ENCODE measurements around the gene ERCC6.
A peak's percentile ranks its signal among the peaks of the same experiment; 100 is the strongest.

Gene ERCC6

DNA sequence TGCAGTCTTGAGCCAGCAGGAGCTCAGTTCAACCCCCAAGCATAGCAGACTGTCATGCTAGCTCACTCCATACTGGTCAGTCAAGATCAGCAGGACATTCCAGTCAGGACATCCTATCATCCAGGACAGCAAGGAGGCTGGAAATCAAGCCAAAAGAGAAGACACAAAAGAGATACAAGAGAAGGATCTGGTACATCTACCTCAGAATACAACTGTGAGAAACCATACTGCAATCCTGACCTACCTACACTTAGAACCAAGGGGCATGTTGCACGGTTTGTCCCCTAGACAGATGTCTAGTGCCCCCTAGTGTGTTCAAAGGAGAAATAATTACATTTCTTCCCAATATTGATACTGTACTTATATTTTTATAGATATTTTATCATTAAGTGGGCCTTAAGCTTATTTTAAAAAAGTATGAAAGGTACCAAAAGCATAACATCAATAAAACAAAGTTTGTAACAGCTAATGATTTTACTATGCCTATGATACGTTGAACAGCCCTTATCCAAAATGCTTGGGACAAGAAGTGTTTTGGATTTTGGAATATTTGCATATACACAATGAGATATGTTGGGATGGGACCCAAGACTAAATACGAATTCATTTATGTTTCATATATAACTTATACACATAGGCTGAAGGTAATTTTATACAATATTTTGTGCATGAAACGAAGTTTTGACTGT lies 26.7 kb downstream of the ERCC6 start:
- DNase-seq (ENCODE audit: low read depth in 2 of 3, low spot score in 2 of 3): no peak

DNA sequence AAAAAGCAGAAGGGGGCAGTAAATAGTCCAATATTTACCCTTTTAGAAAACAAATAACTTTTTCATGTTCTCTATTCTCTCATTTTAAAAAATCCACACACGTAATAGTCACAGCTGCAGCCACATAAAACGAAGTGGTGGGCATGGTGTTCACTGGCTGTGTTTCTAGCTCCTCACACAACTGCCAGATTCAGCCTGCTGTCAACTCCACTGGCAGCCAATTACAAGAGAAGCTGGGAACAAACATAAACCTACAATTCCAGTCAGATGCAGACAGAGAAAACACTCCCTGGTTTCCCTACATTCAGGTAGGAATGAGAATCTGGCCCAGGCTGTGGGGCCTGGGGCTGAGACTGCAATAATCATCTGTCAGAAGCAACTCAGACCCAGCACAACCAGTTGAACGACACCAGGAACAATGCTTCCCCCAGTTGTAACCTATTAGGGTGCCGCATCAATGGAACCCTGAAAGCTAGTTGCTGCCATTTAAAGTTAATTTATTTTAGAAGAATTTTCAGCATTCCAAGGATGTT lies 29.1 kb downstream of the ERCC6 start:
- DNase-seq (ENCODE audit: low read depth in 2 of 3, low spot score in 2 of 3): no peak

DNA sequence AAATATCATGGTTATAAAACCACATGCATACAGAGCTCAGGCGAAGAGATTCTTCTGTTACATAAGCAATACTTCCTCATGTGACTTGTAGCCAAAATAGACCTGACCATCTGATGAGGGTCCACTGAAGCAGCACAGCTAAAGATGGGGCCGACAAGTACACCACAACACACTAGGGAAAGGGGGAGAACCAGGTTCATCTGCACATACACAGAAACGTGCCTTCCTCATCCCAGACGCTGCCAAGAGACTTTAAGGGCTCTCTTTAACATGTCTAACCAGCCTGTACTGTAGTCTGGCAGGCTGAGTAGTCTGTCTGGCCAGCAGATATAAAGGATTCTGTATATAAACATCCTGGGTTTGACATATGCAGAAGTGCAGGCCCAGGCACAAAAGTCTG lies 30.3 kb downstream of the ERCC6 start:
- no peak for DNase-seq (ENCODE audit: low read depth in 2 of 3, low spot score in 2 of 3)

DNA sequence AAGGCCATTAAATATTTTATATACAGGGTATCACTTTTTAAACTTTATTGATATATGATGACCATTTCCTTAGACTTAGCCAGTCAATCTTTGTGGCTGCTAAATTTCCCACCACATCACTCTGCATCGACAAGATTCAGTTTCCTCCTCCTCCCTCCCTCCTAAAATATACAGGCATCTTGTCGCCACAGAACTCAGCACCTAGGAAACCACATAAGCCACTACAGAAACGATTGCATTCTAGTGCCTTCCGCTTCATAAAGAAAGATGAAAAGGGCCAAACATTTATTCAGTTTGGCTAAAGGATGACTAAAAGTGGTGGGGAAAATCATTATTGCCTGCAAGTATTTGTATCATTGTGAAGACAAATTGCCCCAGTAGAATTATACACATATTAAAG lies 30.7 kb downstream of the ERCC6 start:
- DNase-seq (ENCODE audit: low read depth in 2 of 3, low spot score in 2 of 3): peak in 1 of 3 experiments; percentile 4

DNA sequence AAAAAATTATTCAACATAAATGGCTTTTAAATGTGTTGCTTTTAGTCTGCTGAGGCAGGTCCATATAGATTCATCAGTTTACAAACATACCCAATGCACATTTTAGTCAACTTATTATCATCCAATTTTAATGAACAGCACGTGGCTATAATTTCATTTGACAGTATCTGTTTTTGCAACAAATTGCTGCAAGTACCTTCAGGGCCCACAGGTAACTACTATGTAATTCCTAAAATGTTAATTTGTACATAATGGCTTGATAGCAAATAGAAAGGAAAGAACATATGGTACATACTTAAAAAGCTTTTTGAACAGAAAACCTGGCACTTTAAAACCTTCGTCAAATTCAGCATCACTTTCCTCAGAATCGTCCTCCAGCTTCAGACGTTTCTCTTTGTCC lies 33.3 kb downstream of the ERCC6 start:
- no peak for DNase-seq (ENCODE audit: low read depth in 2 of 3, low spot score in 2 of 3)

DNA sequence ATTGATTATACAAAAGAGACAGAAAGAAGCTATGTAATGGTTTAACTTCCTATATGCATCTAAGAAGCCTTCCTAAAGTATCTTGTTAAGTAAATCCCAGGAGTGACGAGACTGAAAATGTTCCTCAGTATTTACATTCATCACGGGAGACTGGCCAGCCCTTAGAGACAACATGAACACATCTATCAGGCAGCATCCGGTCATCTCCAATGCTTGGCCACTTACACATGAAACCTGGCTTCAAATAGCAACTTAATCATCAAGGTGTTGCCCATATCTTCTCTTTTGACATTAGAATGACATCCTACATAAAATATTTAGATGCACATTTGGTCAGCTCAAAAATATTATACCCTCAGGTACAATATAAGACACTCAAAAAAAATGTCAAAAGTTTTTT lies 33.8 kb downstream of the ERCC6 start:
- DNase-seq (ENCODE audit: low read depth in 2 of 3, low spot score in 2 of 3): no peak

DNA sequence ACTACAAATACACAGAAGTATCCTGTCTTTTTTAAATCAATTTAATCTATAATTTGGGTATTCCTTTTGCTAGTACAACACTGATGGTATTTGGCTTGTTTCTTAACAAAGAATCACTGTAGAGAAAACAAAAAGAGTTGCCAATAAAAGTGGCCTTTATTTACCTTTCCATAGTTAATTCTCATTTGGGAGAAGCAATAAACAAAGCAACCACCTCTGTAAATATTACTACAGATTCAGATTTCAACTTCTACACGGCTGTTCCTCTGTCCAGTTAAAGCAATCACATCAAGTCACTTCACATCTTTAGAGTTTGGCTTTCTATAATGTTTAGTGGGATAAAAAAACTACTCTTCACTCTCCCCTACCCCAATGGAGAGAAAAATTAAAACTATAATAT lies 34.4 kb downstream of the ERCC6 start:
- DNase-seq (ENCODE audit: low read depth in 2 of 3, low spot score in 2 of 3): no peak

DNA sequence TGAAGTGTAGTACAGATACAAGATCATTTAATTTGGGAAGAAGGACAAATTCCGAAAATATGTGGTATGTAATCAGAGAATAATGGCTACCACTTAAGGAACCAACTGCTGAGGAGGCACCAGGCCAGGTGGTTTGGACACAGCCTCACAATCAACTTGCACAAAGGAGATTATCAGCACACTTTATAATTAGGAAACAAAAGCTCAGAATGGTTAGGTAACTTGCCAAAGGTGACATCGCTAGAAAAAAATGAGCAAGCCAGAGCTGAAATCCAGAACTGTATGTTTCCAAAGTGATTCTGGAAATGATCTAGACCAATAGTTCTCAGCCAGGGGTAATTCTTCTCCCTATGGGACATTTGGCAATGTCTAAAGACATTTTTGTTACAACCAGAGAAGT lies 36.6 kb downstream of the ERCC6 start:
- no peak for DNase-seq (ENCODE audit: low read depth in 2 of 3, low spot score in 2 of 3)

DNA sequence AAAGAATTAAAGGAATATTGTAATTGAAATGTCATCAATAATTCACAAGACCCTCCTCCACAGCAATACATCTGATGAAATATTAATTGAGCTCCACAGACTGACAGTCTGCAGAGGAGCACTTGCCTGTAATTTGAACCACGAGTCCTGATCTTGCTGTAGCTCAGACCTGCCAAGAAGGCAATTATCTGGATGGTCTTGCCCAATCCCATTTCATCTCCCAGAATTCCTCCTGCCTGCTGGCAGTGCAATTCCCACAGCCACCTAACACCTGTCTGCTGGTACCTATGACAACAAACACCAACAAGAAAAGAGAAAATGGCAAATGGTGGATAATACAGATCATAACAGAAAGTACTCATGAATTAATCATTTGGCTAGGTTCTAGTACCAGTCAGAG lies 38.5 kb downstream of the ERCC6 start:
- no peak for DNase-seq (ENCODE audit: low read depth in 2 of 3, low spot score in 2 of 3)

DNA sequence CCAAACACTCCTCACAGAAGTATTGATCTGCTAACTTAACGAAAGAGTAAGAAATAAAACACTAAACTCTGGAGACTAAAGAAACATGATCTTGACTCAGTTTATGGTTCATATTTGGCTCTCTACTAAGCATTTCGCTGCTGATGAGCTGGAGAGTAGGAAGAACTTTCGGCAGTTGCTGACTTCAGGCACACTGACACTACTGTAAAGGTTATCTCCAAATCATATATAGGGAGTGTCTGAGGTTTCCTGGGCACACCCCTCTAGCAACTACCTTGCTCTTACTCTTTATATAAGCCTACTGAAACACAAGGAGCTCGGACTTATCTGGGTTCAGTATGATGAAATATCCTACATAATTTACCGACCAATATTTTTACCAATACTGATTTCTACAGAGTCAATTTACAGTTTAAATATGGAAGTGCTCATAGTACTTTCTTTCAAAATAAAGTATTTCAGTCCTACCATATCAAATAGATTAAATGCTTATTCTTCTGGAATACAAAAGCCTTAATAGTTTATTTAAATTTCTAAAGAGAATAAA lies 39.5 kb downstream of the ERCC6 start:
- DNase-seq (ENCODE audit: low read depth in 2 of 3, low spot score in 2 of 3): no peak

DNA sequence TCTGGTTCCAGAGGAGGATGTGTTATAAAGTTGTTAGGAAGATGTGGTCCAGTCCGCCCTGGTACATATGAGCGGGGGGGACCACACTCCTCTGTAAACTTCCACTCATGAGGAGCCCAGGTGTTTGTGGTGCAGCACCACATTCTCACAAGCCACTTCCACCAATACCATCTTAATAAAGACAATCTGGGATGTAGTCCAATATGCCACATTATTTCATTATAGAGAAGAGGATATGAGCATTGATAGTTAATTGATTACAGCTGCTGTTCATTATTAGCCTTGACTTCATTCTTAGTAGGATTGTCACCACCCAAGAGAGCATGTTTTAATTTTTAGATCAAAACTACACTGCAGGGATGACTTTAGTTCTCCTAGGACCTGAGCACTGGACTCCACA lies 40.5 kb downstream of the ERCC6 start:
- no peak for DNase-seq (ENCODE audit: low read depth in 2 of 3, low spot score in 2 of 3)

DNA sequence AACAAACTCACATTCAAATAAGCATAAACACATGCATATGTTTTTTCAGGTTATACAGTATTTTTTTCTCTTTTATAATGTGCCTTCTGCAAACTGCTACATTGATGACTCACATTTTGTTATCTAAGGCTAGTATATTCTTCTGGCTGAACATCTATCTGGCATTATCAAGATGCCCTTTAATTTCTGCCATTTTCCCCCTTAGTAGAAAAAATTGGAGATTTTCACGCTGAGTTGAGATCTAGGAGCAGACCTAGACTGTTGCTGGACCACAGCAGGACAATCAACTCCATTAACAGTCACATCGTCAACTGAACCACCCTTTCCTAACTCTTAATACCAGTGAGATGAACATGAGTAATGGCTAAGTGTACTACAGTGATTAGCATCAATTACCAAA lies 41.6 kb downstream of the ERCC6 start:
- DNase-seq (ENCODE audit: low read depth in 2 of 3, low spot score in 2 of 3): no peak

DNA sequence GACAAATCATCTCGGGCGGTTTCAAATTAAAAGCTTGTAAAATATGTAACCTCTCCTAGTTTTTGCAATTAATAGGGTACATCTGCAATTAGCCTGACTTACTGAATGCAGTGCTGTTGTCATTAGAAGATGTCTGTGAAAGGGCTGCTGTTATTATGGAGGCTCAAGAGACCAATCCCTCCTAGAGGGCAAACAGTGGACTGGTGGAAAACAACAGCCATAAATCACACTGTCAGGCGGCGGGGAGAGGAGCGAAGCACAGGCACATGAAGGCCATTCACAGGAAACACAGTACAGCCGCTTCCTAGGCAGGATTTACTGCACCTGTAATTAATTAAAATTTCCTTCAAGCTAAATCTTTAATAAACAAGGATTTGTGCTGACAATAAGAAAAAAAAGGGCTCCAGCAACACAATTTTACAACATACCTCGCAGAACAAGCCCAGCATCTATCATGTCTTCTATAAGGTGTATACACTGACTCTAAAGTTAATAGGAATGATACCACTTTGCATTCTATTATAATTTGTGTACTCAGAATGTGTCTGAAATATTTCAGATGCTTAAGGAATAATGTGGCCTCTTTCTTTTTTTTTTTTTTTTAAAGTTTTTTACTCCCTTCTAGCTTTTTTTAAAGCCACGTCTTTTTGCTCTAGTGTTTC lies 50.7 kb downstream of the ERCC6 start:
- DNase-seq (ENCODE audit: low read depth in 2 of 3, low spot score in 2 of 3): no peak

DNA sequence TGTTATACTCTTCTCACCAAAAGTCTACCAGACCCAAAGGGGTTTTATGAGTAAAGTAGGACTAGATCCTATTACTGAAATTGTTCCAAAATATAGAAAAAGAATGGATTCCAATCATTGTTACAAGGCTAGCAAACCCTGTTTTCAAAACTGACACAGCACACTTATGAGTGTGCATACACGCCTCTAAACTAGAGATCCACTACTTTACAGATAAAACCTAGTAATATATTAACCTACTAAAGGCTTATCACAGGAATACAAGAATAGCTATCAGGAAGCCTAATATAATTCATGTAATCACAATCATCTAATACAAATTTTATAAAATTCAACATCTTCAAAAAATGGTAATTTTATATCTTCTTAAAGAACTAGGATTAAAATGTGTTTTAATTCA lies 52.2 kb downstream of the ERCC6 start:
- DNase-seq (ENCODE audit: low read depth in 2 of 3, low spot score in 2 of 3): no peak

DNA sequence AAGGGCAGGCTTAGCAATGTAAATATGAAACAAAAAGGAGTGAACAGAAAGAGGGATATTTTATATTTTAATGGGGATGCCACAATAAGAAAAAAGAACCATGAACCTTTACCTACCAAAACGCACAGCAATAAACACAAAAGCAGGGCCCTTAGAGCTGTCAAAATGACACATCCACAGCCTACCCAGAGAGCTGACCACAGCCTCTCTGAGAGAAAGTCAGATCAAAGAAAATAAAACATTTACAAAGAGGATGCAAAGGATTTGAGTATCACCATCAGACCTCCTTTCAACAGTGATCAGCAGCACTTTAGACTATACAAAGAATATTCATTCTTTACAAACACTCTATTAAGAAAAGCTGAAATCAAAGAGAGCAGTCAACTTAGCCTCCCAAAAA lies 52.9 kb downstream of the ERCC6 start:
- no peak for DNase-seq (ENCODE audit: low read depth in 2 of 3, low spot score in 2 of 3)

DNA sequence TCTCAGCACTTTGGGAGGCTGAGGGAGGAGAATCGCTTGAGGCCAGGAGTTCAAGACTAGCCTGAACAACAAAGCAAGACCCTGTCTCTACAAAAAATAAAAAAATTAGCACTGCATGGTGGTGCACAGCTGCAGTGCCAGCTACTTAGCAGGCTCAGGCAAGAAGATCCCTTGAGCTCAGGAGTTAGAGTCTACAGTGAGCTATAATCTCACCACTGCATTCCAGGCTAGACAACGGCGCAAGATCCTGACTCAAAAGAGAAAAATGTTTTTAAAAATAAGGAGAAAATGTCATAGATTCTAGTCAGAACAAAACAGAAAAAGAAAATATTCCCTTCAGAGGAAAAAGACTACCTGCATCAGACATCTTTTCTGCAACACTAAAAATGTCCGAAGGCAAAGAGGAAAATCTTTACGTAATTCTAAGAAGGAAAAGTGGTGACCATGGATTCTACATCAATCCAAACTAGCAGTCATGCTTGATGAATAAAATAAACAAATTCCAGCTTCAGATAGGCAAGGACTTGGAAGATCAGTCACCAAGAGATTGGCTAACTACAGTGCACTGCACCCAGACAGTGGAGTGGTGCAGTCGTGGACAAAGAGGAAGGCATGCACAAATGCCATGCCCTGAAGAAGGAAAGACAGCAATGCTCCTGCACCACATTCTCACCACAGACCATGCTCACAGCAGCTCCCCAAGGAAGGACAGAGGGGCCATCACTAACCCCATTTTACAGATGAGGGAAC lies 54.3 kb downstream of the ERCC6 start:
- DNase-seq (ENCODE audit: low read depth in 2 of 3, low spot score in 2 of 3): no peak

DNA sequence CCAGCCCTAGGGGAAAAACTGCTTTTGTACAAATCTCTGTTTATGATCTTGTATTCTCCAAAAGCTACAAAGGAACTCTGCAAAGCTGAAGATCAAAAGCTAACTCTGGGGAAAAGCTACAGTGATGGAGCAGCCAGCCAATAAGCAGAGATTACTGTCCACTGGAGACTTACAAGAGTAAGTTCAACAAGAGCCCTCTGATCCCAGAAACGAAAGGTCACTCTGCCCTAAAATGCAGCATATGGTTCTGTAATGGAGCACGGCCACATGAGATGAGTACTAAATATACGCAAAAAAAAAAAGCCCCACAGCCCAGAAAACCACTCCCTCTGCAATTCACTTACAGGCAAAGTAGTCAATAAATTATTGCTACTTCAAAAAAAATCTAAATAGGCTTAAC lies 60.1 kb downstream of the ERCC6 start:
- DNase-seq (ENCODE audit: low read depth in 2 of 3, low spot score in 2 of 3): no peak

DNA sequence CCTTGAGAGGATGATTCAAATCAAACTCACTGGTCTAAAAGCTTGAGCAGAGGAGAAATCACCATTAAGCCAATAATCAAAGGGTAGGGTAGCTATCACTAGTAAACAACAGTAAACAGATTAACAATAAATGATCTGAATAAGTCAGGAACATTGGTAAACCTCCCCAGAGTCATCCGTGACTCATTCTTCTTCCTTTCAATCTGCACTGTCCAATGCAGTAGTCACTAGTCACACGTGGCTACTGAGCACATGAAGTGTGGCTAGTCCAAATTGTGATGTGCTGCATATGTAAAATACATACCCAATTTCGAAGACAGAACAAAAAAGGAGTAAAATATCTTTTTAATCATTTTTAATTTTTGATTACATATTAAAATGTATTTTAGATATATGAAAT lies 64.0 kb downstream of the ERCC6 start:
- no peak for DNase-seq (ENCODE audit: low read depth in 2 of 3, low spot score in 2 of 3)

DNA sequence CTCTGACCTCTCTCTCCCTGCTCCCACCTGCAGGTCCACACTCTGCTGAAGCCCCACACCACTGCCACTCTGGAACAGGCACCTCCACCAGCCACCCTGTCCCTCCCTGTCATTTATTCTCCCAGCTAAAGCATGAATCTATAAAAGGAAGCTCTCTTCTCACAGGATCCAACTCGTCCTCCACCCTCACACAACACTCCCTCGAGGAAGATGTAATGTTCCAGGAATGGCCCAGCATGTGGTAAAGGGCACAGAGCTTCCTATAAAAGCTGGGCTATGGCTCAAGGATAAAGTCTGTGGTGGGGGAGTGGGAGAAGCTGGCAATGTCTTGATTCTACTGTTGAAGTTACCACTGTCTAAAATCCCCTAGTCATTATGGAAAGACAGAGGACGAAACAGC lies 67.4 kb downstream of the ERCC6 start:
- no peak for DNase-seq (ENCODE audit: low read depth in 2 of 3, low spot score in 2 of 3)

DNA sequence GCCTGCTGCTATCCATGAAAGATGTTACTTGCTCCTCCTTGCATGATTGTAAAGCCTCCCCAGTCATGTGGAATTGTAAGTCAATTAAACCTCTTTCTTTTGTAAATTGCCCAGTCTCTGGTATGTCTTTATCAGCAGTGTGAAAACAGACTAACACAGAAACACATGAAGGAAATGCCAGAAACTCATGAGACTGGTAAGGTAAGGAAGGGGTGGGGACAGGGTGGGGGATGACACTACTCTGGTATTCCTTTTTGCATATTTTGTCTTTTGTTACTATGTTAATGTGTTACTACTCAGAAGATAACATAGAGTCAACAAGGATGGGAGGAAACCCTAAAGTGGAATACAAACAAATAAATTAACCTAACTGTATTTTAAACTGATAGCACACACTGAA lies 73.2 kb downstream of the ERCC6 start:
- no peak for DNase-seq (ENCODE audit: low read depth in 2 of 3, low spot score in 2 of 3)
